Erythroblast (primary cell): ENCODE data around the gene OR5K2.

Experiments used
- GATA1 ChIP-seq: IDR thresholded peaks from 2 replicates; pipeline ENCODE4 v1.6.1; 2011; ENCODE audit warnings: low read depth, mild to moderate bottlenecking, control low read depth, low read length, moderate library complexity
- POLR2A ChIP-seq: IDR thresholded peaks from 2 replicates; pipeline ENCODE4 v1.6.1; 2011; ENCODE audit warnings: mild to moderate bottlenecking, low read length

DNA sequence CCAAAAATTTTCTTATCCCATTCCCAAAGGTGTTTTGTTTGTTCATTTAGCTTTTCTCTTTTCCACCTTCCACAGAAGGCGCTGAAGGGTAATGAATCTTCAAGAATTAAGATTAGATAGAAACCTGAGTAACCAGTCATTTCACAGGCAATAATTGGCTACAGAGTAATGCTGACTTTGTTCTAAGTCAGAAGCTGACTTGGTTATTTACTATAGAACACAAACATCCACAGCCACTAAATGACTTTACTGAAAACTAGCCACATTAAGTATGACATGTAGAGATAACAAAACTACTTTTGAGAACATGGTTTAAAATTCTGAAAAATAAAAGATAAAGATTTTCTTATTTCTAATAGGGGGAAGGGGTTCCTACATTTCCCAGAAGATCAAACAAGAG is 17.5 kb downstream of the OR5K2 start:
- TF ChIP-seq POLR2A (no peak), GATA1 (no peak)
